HepG2 (cell line): Measurements from ENCODE around the gene DHX32. TPM values are rescaled to one million over a fixed set of nuclear protein-coding genes. Genes with fewer than 3 reads are reported as not detected.

Source experiments
- CENPX ChIP-seq: sonication (generic); formaldehyde crosslinking; IDR thresholded peaks from 2 replicates; pipeline ENCODE4 v1.9.0; 2021; ENCODE audit warnings: mild to moderate bottlenecking, missing genetic modification reagents, moderate library complexity
- GABPB1 ChIP-seq: IDR thresholded peaks from 2 replicates; pipeline ENCODE4 v1.6.1; 2016; ENCODE audit warnings: mild to moderate bottlenecking, missing genetic modification reagents, moderate library complexity, missing compliant biosample characterization
- GATA4 ChIP-seq: sonication (generic); IDR thresholded peaks from 2 replicates; pipeline ENCODE4 v1.6.1; 2016; ENCODE audit warnings: antibody characterized with exemption, low read depth, borderline replicate concordance
- HMG20B ChIP-seq: conservative IDR thresholded peaks from 2 replicates; pipeline ENCODE4 v1.6.1; 2016; ENCODE audit warnings: missing genetic modification reagents, missing compliant biosample characterization
- ISX ChIP-seq: sonication (generic); formaldehyde crosslinking; conservative IDR thresholded peaks from 2 replicates; pipeline ENCODE4 v1.5.0; 2020; ENCODE audit warnings: missing genetic modification reagents
- NR2C2 ChIP-seq: sonication (generic); formaldehyde crosslinking; IDR thresholded peaks from 2 replicates; pipeline ENCODE4 v1.4.0; 2020; ENCODE audit warnings: missing genetic modification reagents, mild to moderate bottlenecking, moderate library complexity, borderline replicate concordance
- SMAD1 ChIP-seq: sonication (generic); formaldehyde crosslinking; IDR thresholded peaks from 2 replicates; pipeline ENCODE4 v1.4.0; 2020; ENCODE audit warnings: missing genetic modification reagents, low read depth, mild to moderate bottlenecking, borderline replicate concordance
- XRCC5 ChIP-seq: fragments of 200-400 bp; formaldehyde crosslinking; optimal IDR thresholded peaks from 2 replicates; pipeline ENCODE3; 2017; ENCODE audit warnings: mild to moderate bottlenecking, low read length
- ZFP90 ChIP-seq: sonication (generic); formaldehyde crosslinking; IDR thresholded peaks from 2 replicates; pipeline ENCODE4 v1.8.0; 2022; ENCODE audit warnings: missing genetic modification reagents, mild to moderate bottlenecking, inconsistent platforms, borderline replicate concordance
- ZNF331 ChIP-seq: sonication (generic); formaldehyde crosslinking; IDR thresholded peaks from 2 replicates; pipeline ENCODE4 v1.4.0; 2020; ENCODE audit warnings: missing genetic modification reagents
- ZNF788 ChIP-seq: sonication (generic); formaldehyde crosslinking; IDR thresholded peaks from 2 replicates; pipeline ENCODE4 v1.5.0; 2020; ENCODE audit warnings: mild to moderate bottlenecking, missing genetic modification reagents, borderline replicate concordance
- polyA plus RNA-seq, 8 experiments: library from polyadenylated mRNA; depleted of rRNA in 3 of 8; stranded (reverse) in 7 of 8; unstranded in 1 of 8; fragments of >200 nt; fragmentation: Illumina TruSeq in 4 of 8; extraction: Trizol in 4 of 8; gene quantifications; 2 replicates each; pipeline versions ENCODE4 v1.2.1 to v1.2.3, GENCODE V29; 2011 to 2016; ENCODE audit warnings: low read depth in 4 of 8, missing spikeins in 1 of 8, mixed read lengths in 1 of 8; ENCODE audit not compliant: insufficient read depth in 1 of 8
- total RNA-seq, 5 experiments: library from RNA; depleted of rRNA; stranded (reverse); fragments of >200 nt; fragmentation: Illumina TruSeq; extraction: Trizol; gene quantifications; 2 replicates each; pipeline ENCODE4 v1.2.3, GENCODE V29; 2016; ENCODE audit warnings: low read depth in 1 of 5
- TF ChIP-seq, protein P1 (sequence below): sonication (generic); formaldehyde crosslinking; IDR thresholded peaks from 2 replicates; pipeline ENCODE4 v1.4.0; 2020; ENCODE audit warnings: low read depth, mild to moderate bottlenecking, missing genetic modification reagents
- TF ChIP-seq, protein P2 (sequence below): sonication (generic); formaldehyde crosslinking; IDR thresholded peaks from 2 replicates; pipeline ENCODE4 v1.4.0; 2020; ENCODE audit warnings: missing genetic modification reagents
- TF ChIP-seq, protein P3 (sequence below), 2 experiments: sonication (generic) in 1 of 2; formaldehyde crosslinking in 1 of 2; IDR thresholded peaks; 2 replicates each; pipeline versions ENCODE4 v1.6.1 to v1.9.0; 2014 to 2022; ENCODE audit warnings: antibody characterized with exemption in 1 of 2, borderline replicate concordance in 1 of 2, inconsistent platforms in 1 of 2, low read depth in 1 of 2, missing genetic modification reagents in 1 of 2
- TF ChIP-seq, protein P4 (sequence below): sonication (generic); formaldehyde crosslinking; IDR thresholded peaks from 2 replicates; pipeline ENCODE4 v1.5.0; 2020; ENCODE audit warnings: mild to moderate bottlenecking, missing genetic modification reagents
- TF ChIP-seq, protein P5 (sequence below): sonication (generic); formaldehyde crosslinking; conservative IDR thresholded peaks from 2 replicates; pipeline ENCODE4 v1.4.0; 2020; ENCODE audit warnings: missing genetic modification reagents

DHX32 gene
- total and polyA plus RNA-seq, 2 of the 13 experiments (the other 11 are each of a cell fraction or from before 2014, with no cell fraction given) = 15.5 to 16.5 TPM

DNA sequence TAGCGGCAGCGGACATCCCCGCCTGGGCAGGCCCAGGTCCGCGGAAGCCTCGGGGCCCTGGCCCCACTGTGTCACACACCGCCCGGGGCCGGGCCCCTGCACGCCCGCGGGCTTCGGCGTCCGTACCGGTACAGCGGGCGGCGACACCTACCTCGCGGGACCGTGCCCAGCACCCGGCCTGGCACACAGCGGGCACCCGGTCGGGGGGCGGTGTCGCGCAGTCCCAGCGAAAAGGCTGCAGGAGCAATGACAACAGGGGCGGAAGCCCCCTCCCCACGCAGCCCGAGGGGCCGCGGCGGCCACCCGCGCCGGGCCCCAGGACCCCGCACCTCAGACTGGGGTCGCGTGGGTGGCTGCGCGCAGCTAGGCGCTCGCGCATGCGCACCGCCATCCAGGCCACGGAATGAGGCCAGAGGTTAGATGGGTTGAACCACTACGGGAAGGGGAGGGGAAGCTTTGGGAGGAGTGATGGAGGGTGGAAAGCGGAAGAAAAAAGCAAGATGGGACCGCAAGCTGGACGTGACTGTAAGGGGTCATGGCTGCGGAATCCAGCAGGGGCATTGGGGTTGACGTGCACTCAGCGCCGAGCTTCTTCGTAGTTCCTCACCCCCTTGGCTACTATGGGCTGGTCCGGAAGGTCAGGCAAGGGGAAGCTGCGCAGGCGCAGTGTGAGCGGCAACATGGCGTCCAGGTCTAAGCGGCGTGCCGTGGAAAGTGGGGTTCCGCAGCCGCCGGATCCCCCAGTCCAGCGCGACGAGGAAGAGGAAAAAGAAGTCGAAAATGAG, 58.0 kb downstream of the DHX32 start, which contains the start of the genes BCCIP and UROS (continued):
- TF ChIP-seq, protein P1, sequence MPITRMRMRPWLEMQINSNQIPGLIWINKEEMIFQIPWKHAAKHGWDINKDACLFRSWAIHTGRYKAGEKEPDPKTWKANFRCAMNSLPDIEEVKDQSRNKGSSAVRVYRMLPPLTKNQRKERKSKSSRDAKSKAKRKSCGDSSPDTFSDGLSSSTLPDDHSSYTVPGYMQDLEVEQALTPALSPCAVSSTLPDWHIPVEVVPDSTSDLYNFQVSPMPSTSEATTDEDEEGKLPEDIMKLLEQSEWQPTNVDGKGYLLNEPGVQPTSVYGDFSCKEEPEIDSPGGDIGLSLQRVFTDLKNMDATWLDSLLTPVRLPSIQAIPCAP (CRISPR knock-in tag) = no peak
- TF ChIP-seq, protein P2, sequence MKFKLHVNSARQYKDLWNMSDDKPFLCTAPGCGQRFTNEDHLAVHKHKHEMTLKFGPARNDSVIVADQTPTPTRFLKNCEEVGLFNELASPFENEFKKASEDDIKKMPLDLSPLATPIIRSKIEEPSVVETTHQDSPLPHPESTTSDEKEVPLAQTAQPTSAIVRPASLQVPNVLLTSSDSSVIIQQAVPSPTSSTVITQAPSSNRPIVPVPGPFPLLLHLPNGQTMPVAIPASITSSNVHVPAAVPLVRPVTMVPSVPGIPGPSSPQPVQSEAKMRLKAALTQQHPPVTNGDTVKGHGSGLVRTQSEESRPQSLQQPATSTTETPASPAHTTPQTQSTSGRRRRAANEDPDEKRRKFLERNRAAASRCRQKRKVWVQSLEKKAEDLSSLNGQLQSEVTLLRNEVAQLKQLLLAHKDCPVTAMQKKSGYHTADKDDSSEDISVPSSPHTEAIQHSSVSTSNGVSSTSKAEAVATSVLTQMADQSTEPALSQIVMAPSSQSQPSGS (CRISPR knock-in tag) = 0 out of 2 replicates have a peak, but pooled peaks have one; percentile 23
- peak; percentile 67; the same call in 1 of the 2 replicates for TF ChIP-seq ZNF788
- no peak; the same call in 1 of the 2 replicates for TF ChIP-seq GATA4
- TF ChIP-seq XRCC5 = peak; percentile 29
- TF ChIP-seq GABPB1 (CRISPR knock-in tag) = peak; percentile 86
- peak; percentile 98 for TF ChIP-seq NR2C2 (CRISPR knock-in tag)
- no peak for TF ChIP-seq ISX
- TF ChIP-seq, protein P3, sequence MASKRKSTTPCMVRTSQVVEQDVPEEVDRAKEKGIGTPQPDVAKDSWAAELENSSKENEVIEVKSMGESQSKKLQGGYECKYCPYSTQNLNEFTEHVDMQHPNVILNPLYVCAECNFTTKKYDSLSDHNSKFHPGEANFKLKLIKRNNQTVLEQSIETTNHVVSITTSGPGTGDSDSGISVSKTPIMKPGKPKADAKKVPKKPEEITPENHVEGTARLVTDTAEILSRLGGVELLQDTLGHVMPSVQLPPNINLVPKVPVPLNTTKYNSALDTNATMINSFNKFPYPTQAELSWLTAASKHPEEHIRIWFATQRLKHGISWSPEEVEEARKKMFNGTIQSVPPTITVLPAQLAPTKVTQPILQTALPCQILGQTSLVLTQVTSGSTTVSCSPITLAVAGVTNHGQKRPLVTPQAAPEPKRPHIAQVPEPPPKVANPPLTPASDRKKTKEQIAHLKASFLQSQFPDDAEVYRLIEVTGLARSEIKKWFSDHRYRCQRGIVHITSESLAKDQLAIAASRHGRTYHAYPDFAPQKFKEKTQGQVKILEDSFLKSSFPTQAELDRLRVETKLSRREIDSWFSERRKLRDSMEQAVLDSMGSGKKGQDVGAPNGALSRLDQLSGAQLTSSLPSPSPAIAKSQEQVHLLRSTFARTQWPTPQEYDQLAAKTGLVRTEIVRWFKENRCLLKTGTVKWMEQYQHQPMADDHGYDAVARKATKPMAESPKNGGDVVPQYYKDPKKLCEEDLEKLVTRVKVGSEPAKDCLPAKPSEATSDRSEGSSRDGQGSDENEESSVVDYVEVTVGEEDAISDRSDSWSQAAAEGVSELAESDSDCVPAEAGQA (IDR thresholded peaks at IDR 0.05; ENCODE audit: low read depth) = no peak; the same call in 1 of the 2 replicates
- TF ChIP-seq, protein P3 (CRISPR knock-in tag; IDR thresholded peaks at IDR 0.05; ENCODE audit: borderline replicate concordance) = peak; percentile 65; the same call in 1 of the 2 replicates
- TF ChIP-seq, protein P4, sequence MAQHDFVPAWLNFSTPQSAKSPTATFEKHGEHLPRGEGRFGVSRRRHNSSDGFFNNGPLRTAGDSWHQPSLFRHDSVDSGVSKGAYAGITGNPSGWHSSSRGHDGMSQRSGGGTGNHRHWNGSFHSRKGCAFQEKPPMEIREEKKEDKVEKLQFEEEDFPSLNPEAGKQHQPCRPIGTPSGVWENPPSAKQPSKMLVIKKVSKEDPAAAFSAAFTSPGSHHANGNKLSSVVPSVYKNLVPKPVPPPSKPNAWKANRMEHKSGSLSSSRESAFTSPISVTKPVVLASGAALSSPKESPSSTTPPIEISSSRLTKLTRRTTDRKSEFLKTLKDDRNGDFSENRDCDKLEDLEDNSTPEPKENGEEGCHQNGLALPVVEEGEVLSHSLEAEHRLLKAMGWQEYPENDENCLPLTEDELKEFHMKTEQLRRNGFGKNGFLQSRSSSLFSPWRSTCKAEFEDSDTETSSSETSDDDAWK (CRISPR knock-in tag) = no peak
- TF ChIP-seq ZNF331 (CRISPR knock-in tag) = no peak; the same call in none of the 2 replicates
- TF ChIP-seq ZFP90 (CRISPR knock-in tag) = no peak; the same call in 1 of the 2 replicates
- TF ChIP-seq HMG20B = 0 out of 2 replicates have a peak, but pooled peaks have one; percentile 21
- peak; percentile 75; the same call in 1 of the 2 replicates for TF ChIP-seq SMAD1
- TF ChIP-seq CENPX (CRISPR knock-in tag) = no peak
- TF ChIP-seq, protein P5, sequence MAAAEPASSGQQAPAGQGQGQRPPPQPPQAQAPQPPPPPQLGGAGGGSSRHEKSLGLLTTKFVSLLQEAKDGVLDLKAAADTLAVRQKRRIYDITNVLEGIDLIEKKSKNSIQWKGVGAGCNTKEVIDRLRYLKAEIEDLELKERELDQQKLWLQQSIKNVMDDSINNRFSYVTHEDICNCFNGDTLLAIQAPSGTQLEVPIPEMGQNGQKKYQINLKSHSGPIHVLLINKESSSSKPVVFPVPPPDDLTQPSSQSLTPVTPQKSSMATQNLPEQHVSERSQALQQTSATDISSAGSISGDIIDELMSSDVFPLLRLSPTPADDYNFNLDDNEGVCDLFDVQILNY (CRISPR knock-in tag) = no peak
